Gastrocnemius medialis (tissue), 4 donors: ENCODE results near the gene DCTD. TPM values are rescaled to one million over a fixed set of nuclear protein-coding genes. Genes with fewer than 3 reads are reported as not detected.

ENCODE experiments used
- ATAC-seq, 2 donors: fragments of 150-250 bp; one replicate each; pipeline ENCODE4 v1.9.1; 2016
- DNase-seq, 2 donors: peaks; one replicate each; pipeline ENCODE4 v3.0.0-alpha.2; 2019
- H3K27ac ChIP-seq, 4 donors: fragments of 200-600 bp; sonication (generic); 1 replicate in 1 of 4; 2 replicates in 3 of 4; pipeline ENCODE4 v1.5.1; 2016 to 2018; ENCODE audit warnings: mild to moderate bottlenecking in 2 of 4, moderate library complexity in 1 of 4
- H3K27me3 ChIP-seq, 3 donors: fragments of 200-600 bp; sonication (generic) in 2 of 3; 1 replicate in 1 of 3; 2 replicates in 2 of 3; pipeline versions ENCODE4 v1.5.1 to v1.6.0; 2016 to 2019; ENCODE audit warnings: mild to moderate bottlenecking in 1 of 3, moderate library complexity in 1 of 3
- H3K36me3 ChIP-seq, 2 donors: fragments of 200-600 bp; sonication (generic) in 1 of 2; one replicate each; pipeline ENCODE4 v1.5.1; 2017 to 2018
- H3K4me1 ChIP-seq, 2 donors: fragments of 200-600 bp; sonication (generic) in 1 of 2; one replicate each; pipeline ENCODE4 v1.5.1; 2016 to 2017; ENCODE audit warnings: mild to moderate bottlenecking in 2 of 2
- H3K4me3 ChIP-seq, 4 donors: fragments of 200-600 bp; sonication (generic) in 3 of 4; 1 replicate in 1 of 4; 2 replicates in 3 of 4; pipeline ENCODE4 v1.5.1; 2016 to 2019; ENCODE audit warnings: mild to moderate bottlenecking in 2 of 4
- H3K9me3 ChIP-seq, 3 donors: fragments of 200-600 bp; sonication (generic) in 2 of 3; 1 replicate in 1 of 3; 2 replicates in 2 of 3; pipeline ENCODE4 v1.5.1; 2016 to 2019
- POLR2A ChIP-seq, 2 donors: fragments of 450-650 bp; IDR thresholded peaks; one replicate each; pipeline ENCODE4 v1.6.1; 2017; ENCODE audit warnings: antibody characterized with exemption in 2 of 2, mild to moderate bottlenecking in 2 of 2, moderate library complexity in 2 of 2
- in situ Hi-C, 4 donors: fragments of 200-750 bp; cut with MboI; loops; one replicate each; pipeline versions ENCODE4 v1.15.0 to v1.8.0; 2017; ENCODE audit warnings: low sequenced_read_pairs in 4 of 4
- intact Hi-C: fragments of 100-400 bp; cut with DNase I; formaldehyde crosslinking; loops from one replicate; pipeline ENCODE4 v1.15.1; 2023; ENCODE audit warnings: low total_unique reads
- total RNA-seq, 4 donors: library from RNA; depleted of rRNA; stranded (reverse); fragments of >200 nt; gene quantifications; one replicate each; pipeline versions ENCODE4 v1.1.0 to v1.2.3, GENCODE V29; 2016
- TF ChIP-seq, protein P1 (sequence below), 5 experiments: fragments of 450-650 bp in 3 of 5; fragments of 200-600 bp in 2 of 5; sonication (generic) in 2 of 5; IDR thresholded peaks in 4 of 5; conservative IDR thresholded peaks in 1 of 5; 1 replicate in 4 of 5; 2 replicates in 1 of 5; pipeline ENCODE4 v1.5.1; 2016 to 2019; ENCODE audit warnings: antibody characterized with exemption in 5 of 5, mild to moderate bottlenecking in 3 of 5, moderate library complexity in 3 of 5

The DCTD gene
- total RNA-seq, 4 donors from 2014 or later: 32.2 to 48.2 (median 39.1) TPM

- Histone ChIP-seq H3K9me3 (no peaks in the 10 kb centered on the region), H3K36me3 (peaks cover 0 to 44% of the 10 kb centered on the region in 2 donors), H3K27ac (no peak overlapping the region), H3K4me3 (no peak overlapping the region), H3K4me1 (no peaks in the 10 kb centered on the region), H3K27me3 (no peaks in the 10 kb centered on the region)
- DNase-seq: no peak
- intact Hi-C loops: no loop called here
- TF ChIP-seq, protein P1, sequence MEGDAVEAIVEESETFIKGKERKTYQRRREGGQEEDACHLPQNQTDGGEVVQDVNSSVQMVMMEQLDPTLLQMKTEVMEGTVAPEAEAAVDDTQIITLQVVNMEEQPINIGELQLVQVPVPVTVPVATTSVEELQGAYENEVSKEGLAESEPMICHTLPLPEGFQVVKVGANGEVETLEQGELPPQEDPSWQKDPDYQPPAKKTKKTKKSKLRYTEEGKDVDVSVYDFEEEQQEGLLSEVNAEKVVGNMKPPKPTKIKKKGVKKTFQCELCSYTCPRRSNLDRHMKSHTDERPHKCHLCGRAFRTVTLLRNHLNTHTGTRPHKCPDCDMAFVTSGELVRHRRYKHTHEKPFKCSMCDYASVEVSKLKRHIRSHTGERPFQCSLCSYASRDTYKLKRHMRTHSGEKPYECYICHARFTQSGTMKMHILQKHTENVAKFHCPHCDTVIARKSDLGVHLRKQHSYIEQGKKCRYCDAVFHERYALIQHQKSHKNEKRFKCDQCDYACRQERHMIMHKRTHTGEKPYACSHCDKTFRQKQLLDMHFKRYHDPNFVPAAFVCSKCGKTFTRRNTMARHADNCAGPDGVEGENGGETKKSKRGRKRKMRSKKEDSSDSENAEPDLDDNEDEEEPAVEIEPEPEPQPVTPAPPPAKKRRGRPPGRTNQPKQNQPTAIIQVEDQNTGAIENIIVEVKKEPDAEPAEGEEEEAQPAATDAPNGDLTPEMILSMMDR (IDR thresholded peaks at IDR 0.05 in 4 of 5, conservative IDR thresholded peaks at IDR 0.05 in 1 of 5): no peak
- TF ChIP-seq POLR2A (IDR thresholded peaks at IDR 0.05): no peak
- ATAC-seq: no peak
- in situ Hi-C loops: no loop called here
These were observed 18.7 kb downstream of the DCTD start for GRCh38 chr4:182898479-182898799.

DNA sequence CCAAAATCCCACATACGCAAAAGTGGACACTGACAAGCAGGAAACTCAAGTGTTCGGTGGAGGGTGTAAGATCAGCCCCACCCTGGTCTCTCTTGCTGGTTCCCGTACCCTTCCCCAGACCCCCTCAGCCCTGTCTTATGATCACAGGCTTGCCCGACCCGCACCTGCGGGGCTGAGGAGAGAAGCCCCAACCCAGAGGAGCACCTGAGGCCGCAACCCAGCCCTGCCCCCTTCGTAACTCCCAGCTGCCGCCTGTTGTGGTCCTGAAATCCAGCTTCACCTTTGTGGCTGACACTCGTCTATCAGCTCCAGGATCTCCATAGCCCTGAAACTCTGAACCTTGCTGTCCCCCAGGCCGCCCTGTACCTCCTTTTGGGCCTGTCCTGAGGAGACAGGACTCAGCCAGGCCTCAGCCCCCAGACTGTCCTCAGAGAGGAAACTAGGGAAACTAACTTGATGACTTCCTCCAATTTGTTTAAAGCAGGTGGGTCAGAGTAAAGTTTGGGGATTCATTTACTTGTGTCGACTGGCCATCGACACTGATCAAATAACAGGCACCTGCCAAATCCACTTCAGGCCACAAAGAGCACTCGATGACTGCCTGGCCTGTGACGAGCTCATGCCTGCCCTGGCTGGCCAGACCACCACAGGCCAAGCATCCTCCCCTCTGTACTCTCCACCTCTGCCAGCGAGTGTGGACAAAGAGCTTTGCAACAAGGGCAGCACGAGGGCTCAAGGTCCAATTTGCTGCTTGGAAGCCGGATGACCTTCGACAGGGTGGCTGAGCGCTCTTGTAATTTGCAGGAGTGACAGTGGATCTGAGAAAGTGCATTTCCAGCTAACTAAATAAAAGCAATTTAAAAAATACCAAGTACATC lies 19.3 kb downstream of the DCTD start:
- peaks cover 0 to 44% of the 10 kb centered on the region in 2 donors for H3K36me3 ChIP-seq
- no peaks in the 10 kb centered on the region for H3K9me3 ChIP-seq
- no peaks in the 10 kb centered on the region for H3K4me1 ChIP-seq
- ATAC-seq: no peak
- in situ Hi-C loops: no loop called here
- no peak overlapping the region for H3K27ac ChIP-seq
- DNase-seq: no peak
- H3K27me3 ChIP-seq: no peaks in the 10 kb centered on the region
- intact Hi-C loops: no loop called here
- TF ChIP-seq, protein P1 (IDR thresholded peaks at IDR 0.05 in 4 of 5, conservative IDR thresholded peaks at IDR 0.05 in 1 of 5): no peak
- TF ChIP-seq POLR2A (IDR thresholded peaks at IDR 0.05): no peak
- H3K4me3 ChIP-seq: no peak overlapping the region

- ATAC-seq: no peak
- TF ChIP-seq, protein P1 (IDR thresholded peaks at IDR 0.05 in 4 of 5, conservative IDR thresholded peaks at IDR 0.05 in 1 of 5): no peak
- in situ Hi-C loops: no loop called here
- H3K9me3 ChIP-seq: no peaks in the 10 kb centered on the region
- H3K4me3 ChIP-seq: no peak overlapping the region
- H3K27ac ChIP-seq: no peak overlapping the region
- no peaks in the 10 kb centered on the region for H3K27me3 ChIP-seq
- intact Hi-C loops: no loop called here
- peaks cover 0 to 41% of the 10 kb centered on the region in 2 donors for H3K36me3 ChIP-seq
- no peak for DNase-seq
- H3K4me1 ChIP-seq: no peaks in the 10 kb centered on the region
These were observed 20.8 kb downstream of the DCTD start for GRCh38 chr4:182896421-182896820.

GRCh38 chr4:182895791-182896292 lies 21.3 kb downstream of the DCTD start:
- DNase-seq (no peak), ATAC-seq (no peak)
- H3K27me3 ChIP-seq: no peaks in the 10 kb centered on the region
- in situ Hi-C loops: no loop called here
- no peaks in the 10 kb centered on the region for H3K9me3 ChIP-seq
- no peaks in the 10 kb centered on the region for H3K4me1 ChIP-seq
- no peak overlapping the region for H3K4me3 ChIP-seq
- no peak for TF ChIP-seq POLR2A (IDR thresholded peaks at IDR 0.05)
- TF ChIP-seq, protein P1 (IDR thresholded peaks at IDR 0.05 in 4 of 5, conservative IDR thresholded peaks at IDR 0.05 in 1 of 5): no peak
- peaks cover 0 to 47% of the 10 kb centered on the region in 2 donors for H3K36me3 ChIP-seq
- H3K27ac ChIP-seq: no peak overlapping the region
- intact Hi-C loops: no loop called here
